DMS114 treated with DMSO at 0.1 percent for 48 hours (cell line): ENCODE data around the gene SYPL2.

Experiments
- DNase-seq: peaks from one replicate; lab custom pipeline; 2025; ENCODE audit not compliant: unreplicated experiment; lab: John Stamatoyannopoulos, UW

Gene SYPL2

DNA sequence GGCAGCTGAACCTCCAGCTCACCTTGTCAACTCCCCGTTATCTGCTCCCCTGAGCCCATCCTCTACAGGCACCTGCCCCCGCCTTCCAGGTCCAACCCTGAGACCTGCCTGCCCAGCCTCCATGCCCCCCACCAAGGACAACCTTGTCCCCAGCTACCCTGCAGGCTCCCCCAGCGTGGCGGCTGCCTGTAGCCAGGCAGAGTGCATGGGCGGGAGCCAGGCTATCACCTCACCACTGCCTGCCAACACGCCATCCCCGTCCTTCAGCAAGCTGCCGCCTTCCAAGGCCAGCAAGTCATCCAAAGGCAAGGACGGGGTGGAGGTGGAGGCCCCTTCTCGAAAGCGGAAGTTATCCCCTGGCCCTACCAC is 24.6 kb downstream of the SYPL2 start:
- DNase-seq, result no peak

DNA sequence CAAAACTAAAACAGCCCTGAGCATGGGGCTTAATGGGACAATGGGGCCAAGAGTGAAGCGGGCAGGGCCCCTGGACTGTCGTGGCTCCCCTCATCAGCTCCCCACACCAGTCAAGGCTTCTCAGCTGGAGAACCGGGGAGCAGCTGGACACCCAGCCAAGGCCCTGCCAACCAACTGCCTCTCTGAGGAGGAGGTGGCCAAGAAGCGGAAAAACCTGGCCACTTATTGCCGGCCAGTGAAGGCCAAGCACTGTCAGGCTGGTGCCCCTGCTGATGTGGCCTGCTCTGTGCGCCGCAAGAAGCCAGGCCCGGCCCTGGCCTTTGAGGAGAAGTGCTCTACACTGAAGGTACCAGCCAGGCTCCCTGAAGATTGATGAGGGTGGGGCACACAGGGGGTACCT is 25.0 kb downstream of the SYPL2 start:
- no peak for DNase-seq

DNA sequence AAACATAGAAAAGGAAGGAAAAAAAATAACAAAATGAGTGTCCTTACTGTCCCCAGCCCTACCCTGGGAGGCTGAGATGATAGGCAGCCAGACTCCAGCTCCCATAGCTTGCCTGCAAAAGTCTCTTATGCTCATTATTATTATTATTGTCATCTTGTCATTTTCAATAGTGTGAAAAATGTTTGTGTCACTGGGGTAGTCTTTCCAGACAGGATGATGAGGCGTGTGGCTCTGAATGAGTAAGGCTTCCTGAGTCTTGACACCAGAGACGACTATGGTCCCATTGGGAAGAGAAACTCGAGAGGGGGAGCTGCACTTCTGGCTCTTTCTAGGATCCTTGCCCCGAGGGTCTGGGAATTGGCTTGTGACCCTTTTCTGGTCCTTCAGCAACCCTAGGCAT is 26.4 kb downstream of the SYPL2 start:
- DNase-seq, result no peak

DNA sequence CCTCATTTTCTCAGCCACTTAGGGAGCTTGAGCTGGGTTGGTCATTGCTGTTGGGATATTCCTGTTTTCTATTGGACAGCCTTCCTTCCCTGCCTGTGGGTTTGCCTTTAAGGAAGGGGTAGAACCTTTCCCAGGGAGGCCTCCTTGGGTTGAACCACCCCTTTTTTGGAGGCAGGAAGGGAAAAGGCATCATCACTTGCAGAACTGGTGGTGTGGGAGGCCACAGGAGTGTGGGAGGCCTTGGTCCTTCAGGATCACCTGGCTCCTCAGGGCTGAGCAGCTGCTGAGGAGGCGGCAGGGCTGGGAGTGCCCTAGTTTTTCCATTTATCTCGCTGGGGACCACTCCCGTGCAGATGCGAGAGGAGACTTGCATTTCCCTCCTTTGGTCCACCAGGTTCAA is 26.9 kb downstream of the SYPL2 start:
- DNase-seq, result no peak

DNA sequence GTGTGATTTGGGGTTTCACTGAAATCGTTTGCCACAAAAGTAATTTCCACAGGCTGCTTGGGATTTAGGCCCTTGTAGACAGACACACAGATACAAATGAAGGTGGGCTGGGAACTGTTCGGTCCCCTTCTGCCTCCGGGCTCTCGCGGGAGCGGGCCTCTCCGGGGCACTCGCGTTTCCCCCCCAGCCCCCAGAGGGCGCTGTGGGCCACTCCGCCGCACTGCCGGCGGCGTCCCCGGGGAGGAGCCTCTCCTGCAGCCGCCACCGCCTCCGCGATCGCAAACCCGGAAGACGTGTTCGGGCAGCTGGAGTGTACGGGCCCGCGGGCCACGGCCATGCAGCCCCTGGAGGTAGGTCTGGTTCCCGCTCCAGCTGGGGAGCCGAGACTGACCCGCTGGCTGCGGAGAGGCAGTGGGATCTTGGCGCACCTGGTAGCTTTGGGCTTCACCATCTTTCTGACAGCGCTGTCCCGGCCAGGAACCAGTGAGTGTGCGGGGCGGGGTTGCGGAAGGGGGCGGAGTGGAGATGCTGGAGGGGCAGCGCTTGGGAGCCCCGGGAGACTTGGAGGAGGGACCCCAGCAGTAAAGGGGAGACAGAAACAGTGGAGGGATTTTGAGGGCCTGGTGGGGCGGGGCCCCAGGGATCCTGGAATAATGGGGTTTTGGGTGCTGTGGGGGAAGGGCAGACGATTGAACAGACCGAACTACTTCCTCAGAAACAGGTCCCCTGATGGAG is 27.6 kb downstream of the SYPL2 start, which contains the start of gene CYB561D1:
TSS of gene CYB561D1 (plus strand) at position 290 of the 735 bp plus-strand sequence. CDS start at position 336, 46 bp downstream.
- DNase-seq, result peak; percentile 87

DNA sequence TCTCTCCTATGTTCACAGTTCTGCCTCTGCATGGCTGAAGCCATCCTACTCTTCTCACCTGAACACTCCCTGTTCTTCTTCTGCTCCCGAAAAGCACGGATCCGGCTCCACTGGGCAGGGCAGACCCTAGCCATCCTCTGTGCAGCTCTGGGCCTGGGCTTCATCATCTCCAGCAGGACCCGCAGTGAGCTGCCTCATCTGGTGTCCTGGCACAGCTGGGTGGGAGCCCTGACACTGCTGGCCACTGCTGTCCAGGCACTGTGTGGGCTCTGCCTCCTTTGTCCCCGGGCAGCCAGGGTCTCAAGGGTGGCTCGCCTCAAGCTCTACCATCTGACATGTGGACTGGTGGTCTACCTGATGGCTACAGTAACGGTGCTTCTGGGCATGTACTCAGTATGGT is 29.4 kb downstream of the SYPL2 start:
- DNase-seq, result no peak

DNA sequence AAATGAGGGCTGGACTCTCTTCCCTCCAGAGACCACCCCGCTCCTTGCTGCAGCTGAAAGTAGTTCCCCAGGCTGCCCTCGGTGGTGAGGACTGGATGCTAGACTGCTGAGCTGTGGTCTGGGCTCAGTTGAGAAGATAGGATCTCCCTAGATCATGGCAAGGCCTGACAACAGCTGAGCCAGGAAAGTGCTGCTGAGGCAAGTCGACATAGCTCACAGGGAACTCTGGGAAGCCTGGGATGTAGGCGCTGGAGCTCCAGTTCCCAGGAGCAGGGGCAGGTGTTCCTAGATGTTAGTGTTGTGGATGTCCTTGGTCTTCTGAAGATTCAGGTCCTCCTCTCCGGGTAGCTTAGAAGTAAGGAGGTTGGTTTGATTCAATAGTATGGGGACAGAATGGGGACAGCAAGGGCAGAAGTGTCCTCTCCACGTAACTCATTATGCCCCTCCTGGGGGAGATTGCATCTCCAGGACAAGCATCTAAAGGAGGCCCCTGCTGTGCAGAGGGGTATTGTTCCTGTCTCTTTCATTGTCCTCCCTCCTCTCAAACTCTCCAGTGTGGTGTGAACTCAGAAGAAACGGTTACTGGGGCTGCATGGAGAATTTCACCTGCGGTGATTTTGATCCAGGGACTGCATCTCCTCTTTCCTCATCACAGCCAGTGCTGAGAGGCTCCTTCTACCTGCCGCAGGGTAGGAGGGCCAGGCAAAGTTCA is 31.3 kb downstream of the SYPL2 start:
- DNase-seq, result no peak

DNA sequence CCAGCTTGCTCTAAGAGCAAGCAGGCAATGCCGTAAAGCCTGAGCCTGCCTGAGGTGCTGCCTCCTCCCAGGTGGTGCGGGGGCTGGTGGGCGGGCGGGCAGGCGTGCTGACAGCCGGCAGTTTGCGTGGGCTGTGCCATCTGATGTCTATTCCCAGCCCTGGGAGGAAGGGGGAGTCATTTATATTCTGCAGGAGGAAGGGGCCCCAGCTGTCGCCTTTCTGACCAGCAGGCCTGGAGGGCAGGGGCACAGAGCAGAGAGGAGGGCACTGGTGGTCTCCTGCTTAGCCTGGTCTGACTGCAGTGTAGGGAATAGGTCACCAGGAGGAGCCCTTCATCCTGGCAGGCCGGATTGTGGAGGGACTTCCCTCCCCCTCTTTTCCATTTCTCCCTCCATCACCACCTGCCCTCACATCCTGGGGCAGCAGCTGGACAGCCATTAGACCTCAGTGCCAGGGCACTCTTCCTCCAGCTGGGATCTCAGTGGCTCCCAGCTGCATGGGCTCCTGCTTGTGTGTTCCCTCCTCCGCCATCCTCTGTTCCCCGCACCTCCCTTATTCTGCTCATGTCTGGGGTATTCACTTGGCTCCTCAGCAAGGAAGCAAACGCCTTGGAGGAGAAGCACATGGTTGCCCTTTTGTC is 31.9 kb downstream of the SYPL2 start:
- DNase-seq, result peak; percentile 55

DNA sequence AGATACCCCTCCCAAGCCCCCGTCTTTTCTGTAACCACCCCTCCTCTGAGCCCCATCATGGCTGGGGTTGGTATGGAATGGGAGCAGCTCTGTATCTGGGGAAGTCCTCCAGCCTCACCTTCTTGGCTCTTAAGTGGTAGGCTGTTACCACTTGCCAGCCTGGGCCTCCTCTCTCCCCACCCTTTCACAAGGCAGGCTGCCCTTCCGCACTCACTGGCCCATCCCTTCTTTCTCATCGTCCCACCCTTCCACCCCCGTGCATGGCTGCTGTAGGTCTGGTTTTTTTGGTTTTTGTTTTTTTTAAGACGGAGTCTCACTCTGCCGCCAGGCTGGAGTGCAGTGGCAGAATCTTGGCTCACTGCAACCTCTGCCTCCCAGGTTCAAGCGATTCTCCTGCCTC is 32.7 kb downstream of the SYPL2 start:
- DNase-seq, result no peak

DNA sequence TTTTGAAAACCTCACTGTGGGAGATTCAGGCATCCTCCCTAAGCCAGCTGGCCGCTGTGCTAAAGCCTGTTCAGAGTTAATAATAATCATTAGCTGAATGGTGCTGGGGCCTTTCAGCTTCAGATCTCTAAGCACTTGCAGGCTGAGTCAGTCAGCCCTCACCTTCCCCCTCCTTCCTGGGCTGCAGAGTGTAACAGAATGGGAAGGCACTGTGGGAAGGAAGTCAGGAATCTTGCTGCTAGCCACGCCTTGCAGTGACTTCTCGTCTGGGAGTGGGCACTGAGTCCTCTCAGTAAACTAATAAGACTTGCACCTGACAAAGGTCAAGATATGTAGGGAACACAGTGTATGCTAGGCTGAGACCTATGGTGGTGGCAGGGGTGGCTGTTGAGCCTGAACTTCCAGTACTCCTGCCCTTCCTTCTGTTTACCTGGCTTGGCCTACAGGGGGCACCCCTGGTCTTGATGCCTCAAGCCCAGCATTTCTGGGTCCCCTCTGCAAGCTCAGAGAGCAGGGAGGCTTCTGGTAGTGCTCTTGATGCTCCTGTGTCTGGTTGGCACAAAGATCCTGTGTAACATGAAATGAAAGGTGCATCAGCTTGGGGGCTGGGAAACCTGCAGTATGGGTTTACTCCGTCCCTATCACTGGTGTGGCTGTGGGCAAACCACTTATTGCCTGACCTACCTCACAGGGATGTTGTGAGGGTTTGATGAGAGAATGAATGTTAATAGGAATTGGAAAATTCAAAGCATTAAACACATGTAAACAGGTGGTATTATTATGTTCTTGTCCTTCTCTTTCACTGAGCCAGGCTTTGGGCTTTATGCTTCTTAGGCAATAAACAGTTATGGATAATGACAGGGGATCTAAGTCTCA is 33.6 kb downstream of the SYPL2 start:
- DNase-seq, result peak; percentile 60

DNA sequence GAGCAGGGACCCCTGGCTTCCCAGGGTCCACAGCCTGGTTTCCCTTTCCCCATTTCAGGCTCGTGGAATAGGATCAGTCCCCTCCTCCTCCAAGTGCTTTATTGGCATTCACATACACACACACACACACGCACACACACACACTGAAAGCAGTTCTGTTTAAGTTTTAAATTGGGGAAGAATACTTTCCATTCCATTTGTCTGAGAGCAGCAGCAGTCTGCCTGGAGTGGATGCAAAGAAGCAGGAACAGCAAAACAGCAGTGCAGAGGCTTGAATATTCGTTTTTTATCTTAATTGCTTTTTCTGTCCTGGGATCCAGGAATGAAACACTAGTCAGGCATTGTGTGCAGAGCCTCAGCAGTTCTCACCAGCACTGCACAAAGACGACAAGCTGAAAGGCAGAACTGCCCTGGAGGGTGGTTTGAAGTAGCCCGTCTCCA is 34.6 kb downstream of the SYPL2 start:
- no peak for DNase-seq

DNA sequence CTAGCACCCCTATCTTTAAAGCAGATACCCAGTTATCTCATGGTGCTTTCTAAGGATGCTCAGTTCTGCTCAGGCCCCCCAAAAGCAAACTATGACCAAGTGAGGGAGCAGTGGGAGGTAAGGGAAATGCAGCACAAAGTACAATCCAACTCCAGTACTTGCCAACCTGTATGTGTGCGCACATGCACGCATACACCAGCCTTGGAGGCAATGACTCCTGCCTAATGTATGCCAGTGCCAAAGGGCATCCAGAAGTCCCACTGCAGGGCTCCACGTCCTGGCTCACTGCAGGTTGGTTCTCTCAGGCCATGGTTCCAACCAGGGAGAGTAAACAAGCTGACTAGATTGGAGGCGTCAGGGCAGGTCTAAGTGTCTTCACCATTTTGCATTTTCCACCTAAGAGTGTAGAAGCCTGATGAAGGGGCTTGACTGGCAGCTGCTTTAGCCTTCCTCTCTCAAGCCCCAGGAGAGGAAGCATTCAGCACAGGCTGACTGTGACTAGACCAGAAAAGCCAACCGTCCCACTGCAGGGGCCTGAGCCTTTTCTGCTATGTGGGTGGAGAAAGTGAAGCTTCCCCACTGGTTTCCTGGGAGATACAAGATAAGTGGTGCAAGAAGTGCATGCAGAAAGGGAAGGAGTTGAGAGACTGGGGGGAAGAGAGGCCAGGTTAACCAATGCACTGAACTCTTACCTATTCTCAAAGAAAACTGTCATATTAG is 35.5 kb downstream of the SYPL2 start:
- no peak for DNase-seq

DNA sequence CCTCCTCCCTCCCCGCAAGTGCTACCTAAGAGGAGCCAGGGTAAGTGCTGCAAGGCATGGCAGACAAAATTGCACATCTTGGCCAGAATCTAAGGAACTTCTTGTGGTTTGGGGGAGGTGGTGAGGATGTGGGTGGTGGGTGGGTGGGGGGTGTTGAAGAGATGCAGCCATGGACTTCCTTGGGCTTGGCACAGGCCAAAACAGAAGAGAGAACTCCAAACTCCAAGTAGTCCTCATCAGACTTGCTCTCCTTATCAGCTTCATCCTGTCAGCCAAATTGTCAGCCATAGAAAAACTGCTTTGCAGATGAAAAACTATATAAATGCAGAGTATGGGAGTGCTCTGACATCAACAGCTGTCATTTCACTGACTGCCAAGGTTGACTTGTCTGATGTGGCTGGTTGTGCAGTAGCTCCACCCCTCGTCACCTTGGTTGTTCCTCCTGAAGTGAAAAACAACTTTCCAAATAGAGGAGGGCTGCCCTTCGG is 36.1 kb downstream of the SYPL2 start:
- DNase-seq, result no peak

DNA sequence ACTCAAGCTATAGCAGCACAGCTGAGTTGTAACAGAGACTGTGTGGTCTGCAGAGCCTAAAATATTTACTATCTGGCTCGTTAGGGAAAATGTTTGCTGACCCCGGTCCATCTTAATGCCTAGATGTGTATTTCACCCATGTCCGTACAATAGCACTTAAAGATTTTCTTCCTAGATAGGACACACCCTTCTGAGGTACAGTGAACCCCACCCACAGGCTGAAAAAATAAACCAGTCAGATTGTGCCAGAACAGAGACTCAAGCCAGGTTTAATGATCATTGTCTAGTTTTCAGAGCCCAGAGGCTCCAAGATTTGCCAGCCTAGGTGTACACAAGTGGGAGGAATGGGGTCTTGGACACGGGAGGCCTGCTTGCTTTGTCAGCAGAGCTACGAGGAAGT is 37.6 kb downstream of the SYPL2 start:
- no peak for DNase-seq

DNA sequence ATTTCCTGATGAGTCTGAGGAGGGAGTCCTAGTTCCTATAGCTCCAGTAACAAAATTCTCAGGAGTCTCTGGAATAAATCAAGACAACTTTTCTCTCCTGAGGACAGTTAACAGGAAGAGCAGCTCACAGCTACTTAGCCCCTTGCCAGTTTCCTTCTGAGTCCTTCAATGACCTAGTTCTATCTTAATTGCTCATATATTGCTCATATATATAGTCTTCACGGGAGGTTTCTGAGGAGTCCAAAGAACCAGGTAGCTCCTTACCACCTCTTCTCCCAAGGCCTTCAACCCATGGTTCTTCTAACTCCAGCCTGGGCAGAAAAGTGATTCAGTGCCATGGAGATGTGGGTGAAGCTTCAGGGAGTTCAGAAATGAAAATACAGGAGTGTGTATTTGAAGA is 38.6 kb downstream of the SYPL2 start:
- DNase-seq, result no peak

DNA sequence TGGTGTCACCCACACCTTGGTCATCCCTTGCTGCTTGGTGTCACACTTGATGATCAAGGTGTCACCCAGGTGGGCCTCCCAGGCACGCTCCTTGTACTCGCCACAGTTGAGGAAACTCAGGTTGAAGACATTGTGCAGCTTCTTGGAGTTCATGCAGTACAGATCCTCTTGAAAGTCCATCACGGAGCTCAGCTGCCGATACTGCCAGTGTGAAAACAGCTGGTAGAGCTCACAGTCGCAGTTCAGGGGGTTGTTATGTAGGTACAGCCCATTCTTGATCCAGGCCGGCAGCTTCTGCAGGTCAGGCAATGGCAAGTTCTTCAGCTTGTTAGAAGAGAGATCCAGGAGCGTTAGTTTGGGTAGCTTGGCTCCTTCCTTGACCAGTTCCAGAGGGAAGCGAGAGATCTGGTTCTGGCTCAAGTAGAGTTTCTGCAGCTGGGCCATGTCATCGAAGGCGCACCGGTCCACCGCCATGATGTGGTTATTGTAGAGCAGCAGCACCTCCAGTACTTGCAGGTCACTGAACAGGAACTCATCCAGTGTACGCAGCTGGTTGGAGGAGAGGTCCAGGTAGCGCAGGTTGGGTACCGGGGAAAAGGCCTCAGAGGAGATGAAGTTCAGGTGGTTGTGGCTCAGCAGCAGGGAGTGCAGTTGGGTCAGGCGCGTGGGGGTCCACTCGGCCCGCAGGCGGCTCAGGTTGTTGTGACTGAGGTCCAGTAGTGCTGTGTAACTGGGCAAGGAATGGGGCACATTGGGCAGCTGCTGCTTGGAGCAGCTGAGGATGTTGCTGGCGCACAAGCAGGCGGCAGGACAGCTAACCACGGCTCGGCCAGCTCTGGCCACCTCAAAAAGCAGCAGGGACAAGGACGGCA is 41.9 kb downstream of the SYPL2 start:
- no peak for DNase-seq

DNA sequence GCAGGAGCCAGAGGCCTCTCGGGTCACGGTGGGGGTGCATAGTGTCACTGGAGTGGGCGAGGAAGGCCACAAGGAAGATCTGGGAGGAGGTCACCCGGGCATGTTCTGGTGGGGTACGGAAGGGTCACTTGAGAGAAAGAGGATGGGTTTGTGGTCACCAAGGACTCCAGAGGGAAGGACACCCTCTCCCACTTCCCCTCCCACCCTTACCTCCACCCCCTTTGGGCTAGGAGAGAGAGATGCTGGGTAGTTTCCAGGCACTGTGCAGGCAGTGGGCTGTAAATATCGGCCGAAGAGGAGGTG is 42.5 kb downstream of the SYPL2 start:
- no peak for DNase-seq

DNA sequence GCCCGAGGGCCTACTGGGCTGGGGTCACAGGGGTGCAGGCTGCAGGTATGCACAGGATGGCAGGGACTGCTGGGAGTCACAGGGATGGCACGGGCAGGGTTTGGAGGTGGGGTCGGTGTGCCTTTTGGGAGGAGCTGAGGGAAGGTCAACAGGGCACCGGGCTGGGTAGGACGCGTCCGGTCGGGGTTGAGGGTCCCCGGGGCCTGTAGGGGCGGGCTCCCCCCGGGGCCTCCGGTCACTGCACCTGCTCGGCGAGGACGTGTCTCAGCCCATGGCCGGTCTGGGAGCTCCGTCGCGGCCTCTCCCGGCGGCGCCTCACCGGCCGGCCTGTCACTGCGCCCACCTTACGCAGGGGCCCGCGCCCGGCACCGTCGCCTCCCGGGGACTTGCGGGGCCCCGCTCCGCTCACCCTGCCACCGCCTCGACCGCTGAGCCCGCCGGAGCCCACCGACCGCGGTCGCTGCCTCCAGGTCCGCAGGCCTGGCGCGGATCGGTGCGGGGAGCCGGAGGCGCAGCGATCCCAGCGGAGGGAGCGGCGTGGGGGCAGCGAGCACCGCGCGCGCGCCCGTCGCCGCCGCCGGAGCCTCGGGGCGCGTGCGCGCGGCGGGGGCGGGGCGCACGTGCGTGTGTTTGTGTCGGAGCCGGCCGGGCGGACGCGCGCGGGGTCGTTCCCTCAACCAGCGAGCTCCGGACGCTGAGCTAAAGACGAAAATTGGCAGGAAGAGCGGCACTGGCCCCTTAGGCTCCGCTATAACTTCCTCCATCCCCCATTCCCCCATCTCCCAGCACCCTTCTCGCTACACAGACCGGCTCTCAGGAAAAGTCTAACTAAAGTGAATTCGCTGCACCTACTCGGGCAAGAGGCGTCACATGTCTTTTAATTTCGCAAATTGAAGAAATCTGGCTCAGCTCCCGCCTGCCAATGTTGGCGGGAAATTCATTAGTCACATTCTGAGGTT is 43.1 kb downstream of the SYPL2 start, which contains the start of gene AMIGO1:
TSS of gene AMIGO1 (minus strand) at position 552 of the 959 bp plus-strand sequence. CDS start 815 bp downstream, outside the sequence.
- DNase-seq, result peak; percentile 46
